Stomach (tissue), 9 donors: Measurements from ENCODE around the gene TGM4. TPM values are rescaled to one million over a fixed set of nuclear protein-coding genes. Genes with fewer than 3 reads are reported as not detected.

Source experiments
- DNase-seq, 2 donors: peaks; one replicate each; pipeline versions ENCODE4 v3.0.0 to v3.0.0-alpha.2; 2013 to 2019
- H3K27ac ChIP-seq, 5 donors: fragments of 200-600 bp in 4 of 5; sonication (generic) in 4 of 5; one replicate each; pipeline ENCODE4 v1.5.1; 2013 to 2019; ENCODE audit warnings: mild to moderate bottlenecking in 1 of 5, moderate library complexity in 1 of 5
- H3K27me3 ChIP-seq, 3 donors: fragments of 200-600 bp; sonication (generic); one replicate each; pipeline ENCODE4 v1.5.1; 2017 to 2019; ENCODE audit warnings: mixed run types in 1 of 3
- H3K36me3 ChIP-seq, 4 donors: fragments of 200-600 bp; sonication (generic); 1 replicate in 3 of 4; 2 replicates in 1 of 4; pipeline ENCODE4 v1.5.1; 2016 to 2019
- H3K4me1 ChIP-seq, 4 donors: fragments of 200-600 bp; sonication (generic); one replicate each; pipeline ENCODE4 v1.5.1; 2016 to 2019
- H3K4me3 ChIP-seq, 4 donors: fragments of 200-600 bp; sonication (generic) in 3 of 4; one replicate each; pipeline ENCODE4 v1.5.1; 2016 to 2019; ENCODE audit warnings: mild to moderate bottlenecking in 1 of 4
- H3K9me3 ChIP-seq, 4 donors: fragments of 200-600 bp; sonication (generic); one replicate each; pipeline ENCODE4 v1.5.1; 2016 to 2019
- EP300 ChIP-seq: sonication (generic); formaldehyde crosslinking; IDR thresholded peaks from one replicate; pipeline ENCODE4 v1.6.1; 2017; ENCODE audit warnings: antibody characterized with exemption
- POLR2A ChIP-seq, 4 donors: fragments of 450-650 bp; IDR thresholded peaks; one replicate each; pipeline ENCODE4 v1.6.1; 2016; ENCODE audit warnings: antibody characterized with exemption in 4 of 4, control low read depth in 2 of 4, mild to moderate bottlenecking in 1 of 4, moderate library complexity in 1 of 4
- POLR2AphosphoS5 ChIP-seq, 3 donors: sonication (generic); formaldehyde crosslinking; IDR thresholded peaks; one replicate each; pipeline ENCODE4 v1.6.1; 2016; ENCODE audit warnings: antibody characterized with exemption in 3 of 3
- WGBS, 5 donors: extraction: QIAGEN DNeasy Blood & Tissue Kit in 3 of 5; methylation state at CpG; one replicate each; pipeline versions ENCODE4 v1.1.5 to v1.1.7; 2013 to 2018; 5-methylcytosine and 5-hydroxymethylcytosine counted together
- intact Hi-C: fragments of 100-400 bp; cut with DNase I; formaldehyde crosslinking; loops from one replicate; pipeline ENCODE4 v1.15.1; 2023; ENCODE audit warnings: low total_unique reads
- polyA plus RNA-seq, 3 donors: library from polyadenylated mRNA; stranded (reverse); fragments of 200-250 nt; gene quantifications; one replicate each; pipeline ENCODE4 v1.2.3, GENCODE V29; 2013
- total RNA-seq, 5 donors: library from RNA; depleted of rRNA; stranded (reverse); fragments of >200 nt; gene quantifications; one replicate each; pipeline versions ENCODE4 v1.1.0 to v1.2.3, GENCODE V29; 2014 to 2016
- TF ChIP-seq, protein P1 (sequence below), 7 experiments: fragments of 450-650 bp in 4 of 7; fragments of 200-600 bp in 3 of 7; sonication (generic) in 3 of 7; IDR thresholded peaks; one replicate each; pipeline ENCODE4 v1.5.1; 2016 to 2019; ENCODE audit warnings: antibody characterized with exemption in 7 of 7, control low read depth in 2 of 7, mild to moderate bottlenecking in 1 of 7
- donor health status: healthy with polysubstance abuse.
- donor health status: Bipolar disorder and iron deficiency.
- donor health status: healthy.

Gene TGM4
- total and polyA plus RNA-seq, 8 donors, result not detected

DNA sequence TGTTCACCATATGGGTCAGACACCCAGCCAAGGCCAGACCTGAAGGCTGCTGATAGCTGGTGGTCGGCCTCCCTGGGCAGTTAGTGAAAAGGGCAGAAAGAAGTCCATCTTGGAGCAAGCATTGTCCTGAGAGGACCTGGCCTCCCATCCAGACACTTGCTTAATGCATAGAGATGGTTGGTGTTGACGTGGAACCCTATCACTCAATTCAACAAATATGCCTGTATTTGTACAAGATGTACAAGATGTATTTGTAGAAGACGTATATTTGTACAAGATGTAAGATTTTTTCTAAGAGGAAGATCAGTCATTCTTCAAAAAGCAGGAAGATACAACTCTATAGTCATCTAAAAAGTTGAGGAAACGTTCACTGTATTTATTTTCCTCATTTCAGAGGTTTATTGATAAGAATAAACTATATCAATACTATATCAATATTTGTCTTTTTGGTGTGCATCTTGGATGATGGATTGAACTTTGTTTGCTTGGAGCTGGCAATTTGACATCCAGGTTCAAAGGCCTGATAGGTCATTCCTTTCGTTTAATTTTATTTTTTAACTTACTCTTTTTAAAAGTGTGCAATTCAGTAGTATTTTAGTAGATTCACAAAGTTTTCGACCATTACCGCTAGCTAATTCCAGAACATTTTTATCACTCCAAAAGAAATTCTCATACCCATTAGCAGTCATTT lies 6.8 kb upstream of the TGM4 start:
- Histone ChIP-seq H3K4me3 (no peak overlapping the region), H3K4me1 (peaks cover 4 to 43% (median 16%) of the 10 kb centered on the region in 4 donors), H3K27me3 (no peaks in the 10 kb centered on the region), H3K27ac (no peak overlapping the region), H3K36me3 (peaks cover 0 to 18% (median 5%) of the 10 kb centered on the region in 4 donors), H3K9me3 (no peaks in the 10 kb centered on the region)
- 64 to 86% (median 78%) methylated on average over 7 of the region's 7 CpGs for WGBS, 5 donors
- DNase-seq, result no peak
- TF ChIP-seq, protein P1, sequence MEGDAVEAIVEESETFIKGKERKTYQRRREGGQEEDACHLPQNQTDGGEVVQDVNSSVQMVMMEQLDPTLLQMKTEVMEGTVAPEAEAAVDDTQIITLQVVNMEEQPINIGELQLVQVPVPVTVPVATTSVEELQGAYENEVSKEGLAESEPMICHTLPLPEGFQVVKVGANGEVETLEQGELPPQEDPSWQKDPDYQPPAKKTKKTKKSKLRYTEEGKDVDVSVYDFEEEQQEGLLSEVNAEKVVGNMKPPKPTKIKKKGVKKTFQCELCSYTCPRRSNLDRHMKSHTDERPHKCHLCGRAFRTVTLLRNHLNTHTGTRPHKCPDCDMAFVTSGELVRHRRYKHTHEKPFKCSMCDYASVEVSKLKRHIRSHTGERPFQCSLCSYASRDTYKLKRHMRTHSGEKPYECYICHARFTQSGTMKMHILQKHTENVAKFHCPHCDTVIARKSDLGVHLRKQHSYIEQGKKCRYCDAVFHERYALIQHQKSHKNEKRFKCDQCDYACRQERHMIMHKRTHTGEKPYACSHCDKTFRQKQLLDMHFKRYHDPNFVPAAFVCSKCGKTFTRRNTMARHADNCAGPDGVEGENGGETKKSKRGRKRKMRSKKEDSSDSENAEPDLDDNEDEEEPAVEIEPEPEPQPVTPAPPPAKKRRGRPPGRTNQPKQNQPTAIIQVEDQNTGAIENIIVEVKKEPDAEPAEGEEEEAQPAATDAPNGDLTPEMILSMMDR (IDR thresholded peaks at IDR 0.05), result no peak
- intact Hi-C loops, result no loop called here

GRCh38 chr3:44870375-44871061 lies 3.9 kb upstream of the TGM4 start:
- WGBS, 5 donors, result 31 to 56% (median 47%) methylated on average over 8 of the region's 8 CpGs
- intact Hi-C loops, result no loop called here
- Histone ChIP-seq H3K27ac (no peak overlapping the region), H3K4me3 (no peak overlapping the region), H3K27me3 (no peaks in the 10 kb centered on the region), H3K4me1 (peaks cover 0 to 19% (median 6%) of the 10 kb centered on the region in 4 donors), H3K9me3 (no peaks in the 10 kb centered on the region), H3K36me3 (peaks cover 0 to 11% (median 2%) of the 10 kb centered on the region in 4 donors)
- DNase-seq, result peak; percentile 16 to 88
- TF ChIP-seq POLR2AphosphoS5 (IDR thresholded peaks at IDR 0.05) (peak in 1 of 3 donors; percentile 60), EP300 (no peak)

DNA sequence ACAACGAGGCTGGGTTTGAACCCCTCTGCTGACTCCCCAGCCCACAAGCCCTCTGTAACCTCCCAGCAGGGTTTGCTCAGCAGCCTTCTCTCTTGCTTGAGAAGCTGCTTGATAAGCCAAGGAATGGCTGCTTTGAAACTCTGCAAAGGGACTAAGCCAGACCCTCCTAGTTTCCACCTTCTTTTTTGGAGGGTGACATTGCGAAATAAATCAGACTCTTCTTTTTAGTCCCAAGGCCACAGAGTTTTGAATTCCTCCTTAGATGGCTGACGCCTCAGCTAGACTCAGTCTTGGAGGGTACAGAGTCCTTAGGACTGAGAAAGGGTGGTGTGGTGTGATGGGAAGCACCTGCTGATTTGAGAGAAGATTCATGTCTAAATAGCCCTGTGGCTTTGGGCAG lies 1.2 kb downstream of the TGM4 start:
- intact Hi-C loops, result no loop called here
- Histone ChIP-seq H3K27ac (no peak overlapping the region), H3K4me3 (no peak overlapping the region), H3K36me3 (no peaks in the 10 kb centered on the region), H3K9me3 (no peaks in the 10 kb centered on the region), H3K27me3 (no peaks in the 10 kb centered on the region), H3K4me1 (peaks cover 0 to 4% (median 1%) of the 10 kb centered on the region in 4 donors)
- no peak for TF ChIP-seq EP300
- no peak for TF ChIP-seq POLR2A (IDR thresholded peaks at IDR 0.05)
- no peak for TF ChIP-seq POLR2AphosphoS5 (IDR thresholded peaks at IDR 0.05)
- TF ChIP-seq, protein P1 (IDR thresholded peaks at IDR 0.05), result no peak
- WGBS, 5 donors, result 55 to 85% (median 81%) methylated on average over 3 of the region's 3 CpGs
- DNase-seq, result no peak

DNA sequence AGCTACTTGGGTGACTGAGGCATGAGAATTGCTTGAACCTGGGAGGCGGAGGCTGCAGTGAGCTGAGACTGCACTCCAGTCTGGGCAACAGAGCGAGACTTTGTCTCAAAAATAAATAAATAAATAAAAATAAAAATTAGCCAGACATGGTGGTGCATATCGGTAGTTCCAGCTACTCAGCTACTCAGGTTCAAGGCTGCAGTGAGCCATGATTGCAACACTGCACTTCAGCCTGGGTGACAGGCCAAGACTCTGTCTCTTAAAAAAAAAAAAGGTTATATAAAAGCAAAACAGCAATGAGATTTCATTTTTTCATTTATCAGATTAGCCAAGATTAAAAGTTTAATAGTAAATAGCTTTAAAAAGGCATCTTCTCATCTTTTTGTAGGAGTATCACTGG lies 2.9 kb downstream of the TGM4 start:
- WGBS, 5 donors, result 76 to 94% (median 87%) methylated on average over 3 of the region's 3 CpGs
- Histone ChIP-seq H3K36me3 (no peaks in the 10 kb centered on the region), H3K4me1 (no peaks in the 10 kb centered on the region), H3K9me3 (no peaks in the 10 kb centered on the region), H3K27me3 (no peaks in the 10 kb centered on the region), H3K27ac (no peak overlapping the region), H3K4me3 (no peak overlapping the region)
- TF ChIP-seq POLR2A (IDR thresholded peaks at IDR 0.05), result no peak
- no peak for TF ChIP-seq POLR2AphosphoS5 (IDR thresholded peaks at IDR 0.05)
- TF ChIP-seq, protein P1 (IDR thresholded peaks at IDR 0.05), result no peak
- no peak for TF ChIP-seq EP300
- DNase-seq, result no peak
- intact Hi-C loops, result no loop called here

DNA sequence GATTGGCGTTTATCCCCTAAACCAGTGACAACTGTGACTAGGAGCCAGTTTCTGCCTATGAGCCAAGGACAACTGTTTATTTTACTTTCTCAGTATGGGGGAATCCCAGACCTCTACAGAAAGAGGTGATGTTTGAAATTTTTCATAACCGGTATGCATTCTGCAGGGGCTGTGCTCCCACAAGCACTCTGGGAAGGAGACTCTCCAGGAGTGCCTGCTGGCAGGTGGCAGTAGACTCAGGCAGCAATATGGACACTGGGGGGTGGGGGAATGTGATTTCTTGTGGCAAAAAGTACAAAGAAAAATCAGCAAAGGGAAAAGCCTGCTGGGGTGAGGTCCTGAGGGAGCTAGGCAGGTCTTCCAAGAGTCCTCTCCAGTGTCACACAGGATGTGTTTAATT lies 5.9 kb downstream of the TGM4 start:
- WGBS, 5 donors, result 58 to 72% (median 70%) methylated on average over 2 of the region's 2 CpGs
- no peak overlapping the region for H3K4me3 ChIP-seq
- peaks cover 0 to 17% (median 0%) of the 10 kb centered on the region in 3 donors for H3K27me3 ChIP-seq
- no peak for TF ChIP-seq EP300
- TF ChIP-seq POLR2AphosphoS5 (IDR thresholded peaks at IDR 0.05), result no peak
- TF ChIP-seq, protein P1 (IDR thresholded peaks at IDR 0.05), result no peak
- no peak for TF ChIP-seq POLR2A (IDR thresholded peaks at IDR 0.05)
- H3K36me3 ChIP-seq, result no peaks in the 10 kb centered on the region
- intact Hi-C loops, result no loop called here
- no peak overlapping the region for H3K27ac ChIP-seq
- peaks cover 0 to 1% (median 0%) of the 10 kb centered on the region in 4 donors for H3K4me1 ChIP-seq
- H3K9me3 ChIP-seq, result peaks cover 0 to 4% (median 2%) of the 10 kb centered on the region in 4 donors
- no peak for DNase-seq
